OCI-LY1 (cell line): Measurements from ENCODE around the gene USP28.

Experiments used
- H2AFZ ChIP-seq: fragments of 200-600 bp; sonication (generic), shearing (Covaris generic); 2 replicates; pipeline ENCODE4 v1.6.0; 2014; ENCODE audit warnings: antibody characterized with exemption, mild to moderate bottlenecking, low read length
- H3F3A ChIP-seq: fragments of 200-600 bp; sonication (generic), shearing (Covaris generic); 2 replicates; pipeline ENCODE4 v1.6.0; 2014; ENCODE audit warnings: mild to moderate bottlenecking, antibody characterized with exemption, low read length, moderate library complexity; ENCODE audit not compliant: insufficient read depth
- H3K27ac ChIP-seq: fragments of 200-600 bp; sonication (generic); 2 replicates; pipeline ENCODE4 v1.5.1; 2014; ENCODE audit warnings: low read length, mixed run types, mild to moderate bottlenecking, low read depth; ENCODE audit not compliant: poor library complexity, severe bottlenecking
- H3K27me3 ChIP-seq: fragments of 200-600 bp; sonication (generic); 2 replicates; pipeline ENCODE4 v1.6.0; 2014; ENCODE audit warnings: antibody characterized with exemption, mild to moderate bottlenecking, low read length, moderate library complexity; ENCODE audit not compliant: insufficient read depth
- H3K36me3 ChIP-seq: fragments of 200-600 bp; sonication (generic); 2 replicates; pipeline ENCODE4 v1.6.1; 2014; ENCODE audit warnings: mild to moderate bottlenecking, antibody characterized with exemption, low read length, moderate library complexity, mixed read lengths; ENCODE audit not compliant: insufficient read depth
- H3K4me1 ChIP-seq: fragments of 200-600 bp; sonication (generic); 2 replicates; pipeline ENCODE4 v1.5.1; 2014; ENCODE audit warnings: mild to moderate bottlenecking, low read length, moderate library complexity; ENCODE audit not compliant: insufficient read depth, severe bottlenecking
- H3K4me2 ChIP-seq: fragments of 200-600 bp; sonication (generic), shearing (Covaris generic); 2 replicates; pipeline ENCODE4 v1.6.1; 2014; ENCODE audit warnings: low read length
- H3K4me3 ChIP-seq: fragments of 200-600 bp; sonication (generic); 2 replicates; pipeline ENCODE4 v1.5.1; 2014; ENCODE audit warnings: low read length, low read depth, mild to moderate bottlenecking, mixed read lengths; ENCODE audit not compliant: poor library complexity, severe bottlenecking
- H3K79me2 ChIP-seq: fragments of 200-600 bp; shearing (Covaris generic); 2 replicates; pipeline ENCODE4 v1.6.1; 2016; ENCODE audit warnings: mixed run types, low read length, mixed read lengths; ENCODE audit not compliant: insufficient read depth
- H3K9ac ChIP-seq: fragments of 200-600 bp; sonication (generic), shearing (Covaris generic); 2 replicates; pipeline ENCODE4 v1.6.1; 2014; ENCODE audit warnings: mild to moderate bottlenecking, low read length, mixed read lengths
- H3K9me2 ChIP-seq: fragments of 200-600 bp; sonication (generic), shearing (Covaris generic); 2 replicates; pipeline ENCODE4 v1.6.1; 2014; ENCODE audit warnings: low read depth, mild to moderate bottlenecking, low read length, mixed read lengths
- H3K9me3 ChIP-seq: fragments of 200-600 bp; shearing (Covaris generic); 2 replicates; pipeline ENCODE4 v1.6.1; 2014; ENCODE audit warnings: low read length, mixed read lengths
- H4K20me1 ChIP-seq: fragments of 200-600 bp; sonication (generic), shearing (Covaris generic); 2 replicates; pipeline ENCODE4 v1.6.0; 2016; ENCODE audit warnings: mild to moderate bottlenecking, low read length; ENCODE audit not compliant: insufficient read depth
- CTCF ChIP-seq: fragments of 200-600 bp; sonication (generic), shearing (Covaris generic); IDR thresholded peaks from 2 replicates; pipeline ENCODE4 v1.5.1; 2017; ENCODE audit warnings: mild to moderate bottlenecking, antibody characterized with exemption, low read length, moderate library complexity, mixed read lengths
- EZH2 ChIP-seq: fragments of 200-600 bp; sonication (generic), shearing (Covaris generic); IDR thresholded peaks from 2 replicates; pipeline ENCODE4 v1.8.0; 2017; ENCODE audit warnings: borderline replicate concordance, mixed run types, mild to moderate bottlenecking, antibody characterized with exemption, low read length, moderate library complexity, mixed read lengths

Gene USP28

DNA sequence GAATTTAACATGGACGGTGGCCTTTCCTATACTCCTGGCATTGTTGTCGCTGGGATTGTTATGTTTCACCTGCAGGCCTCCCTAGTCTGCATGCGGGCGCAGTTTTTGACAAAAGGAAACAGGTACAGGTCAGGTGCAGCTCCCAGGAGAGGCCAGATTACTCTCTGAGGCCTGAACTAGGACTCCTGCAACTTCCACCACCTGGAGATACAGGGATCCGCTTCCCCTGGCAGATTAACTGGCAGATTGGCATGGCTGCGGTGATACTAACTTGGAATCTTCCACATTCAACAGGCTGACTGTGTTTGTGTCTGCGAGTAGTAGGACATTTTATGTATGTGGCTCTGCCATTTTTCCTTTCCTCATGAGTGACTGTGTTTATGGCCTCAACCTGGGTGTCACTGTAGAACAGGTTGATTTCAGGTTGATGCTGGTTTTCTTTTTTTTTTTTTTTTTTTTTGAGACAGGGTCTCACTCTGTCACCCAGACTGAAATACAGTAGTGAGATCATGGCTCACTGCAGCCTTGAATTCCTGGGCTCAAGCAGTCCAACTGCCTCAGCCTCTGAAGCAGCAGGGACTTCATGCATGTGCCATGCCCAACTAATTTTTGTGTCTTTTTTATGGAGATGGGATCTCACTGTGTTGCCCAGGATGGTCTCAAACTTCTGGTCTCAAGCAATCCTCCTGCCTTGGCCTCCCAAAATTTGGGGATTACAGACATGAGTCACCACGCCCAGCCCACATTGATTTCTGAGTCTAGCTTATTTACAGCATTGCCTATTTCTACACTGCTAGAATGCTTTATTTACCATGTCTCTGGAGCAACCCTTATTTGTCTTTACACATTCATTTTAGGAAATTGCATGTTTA is 1.7 kb upstream of the USP28 start:
- Histone ChIP-seq H3K4me1 (peaks cover 36% of the 10 kb centered on the region), H3K9ac (peak overlapping the region; percentile 81; the same call in 1 of the 2 replicates), H3K36me3 (no peaks in the 10 kb centered on the region; the same call in 1 of the 2 replicates), H3K4me3 (peak overlapping the region; percentile 73), H4K20me1 (no peaks in the 10 kb centered on the region), H2AFZ (no peak overlapping the region), H3K27me3 (no peaks in the 10 kb centered on the region), H3K27ac (peak overlapping the region; percentile 68), H3K9me3 (no peaks in the 10 kb centered on the region), H3F3A (no peaks in the 10 kb centered on the region), H3K79me2 (no peaks in the 10 kb centered on the region), H3K4me2 (peak overlapping the region; percentile 81), H3K9me2 (no peaks in the 10 kb centered on the region)
- TF ChIP-seq CTCF (no peak), EZH2 (no peak)

DNA sequence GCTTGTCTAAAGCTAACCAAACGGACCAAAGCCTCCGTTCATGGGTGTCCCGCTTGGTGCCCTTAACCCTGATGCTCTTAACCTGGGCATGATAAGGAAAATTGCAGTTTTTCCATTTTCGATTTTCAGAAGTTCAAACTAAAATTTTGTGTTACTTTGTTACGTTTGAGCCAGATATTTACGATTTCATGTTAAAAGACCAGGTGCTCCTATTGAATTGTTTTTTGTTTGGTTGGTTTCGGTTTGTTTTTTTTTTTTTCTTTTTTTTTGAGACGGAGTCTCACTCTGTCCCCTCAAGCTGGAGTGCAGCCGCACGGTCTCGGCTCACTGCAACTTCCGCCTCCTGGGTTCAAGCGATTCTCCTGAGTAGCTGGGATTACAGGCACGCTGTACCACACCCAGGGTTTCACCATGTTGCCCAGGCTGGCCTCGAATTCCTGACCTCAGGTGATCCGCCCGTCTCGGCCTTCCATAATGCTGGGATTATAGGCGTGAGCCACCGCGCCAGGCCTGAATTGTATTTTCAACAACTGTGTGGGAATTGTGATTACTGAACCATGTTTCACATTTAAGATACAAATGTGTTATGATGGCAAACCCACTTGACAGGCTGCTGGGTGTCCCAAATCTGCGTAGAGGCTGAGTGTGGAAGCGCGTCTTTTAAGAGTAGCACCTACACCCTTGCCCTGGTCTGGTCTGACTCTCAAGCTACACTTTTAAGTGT is 864 bp upstream of the USP28 start:
- H3K4me2 ChIP-seq = peak overlapping the region; percentile 81

More for the DNA sequence above, 864 bp upstream of the USP28 start:
- Histone ChIP-seq H3K9me3 (no peaks in the 10 kb centered on the region), H2AFZ (no peak overlapping the region), H3F3A (no peaks in the 10 kb centered on the region), H3K4me3 (peak overlapping the region; percentile 73), H3K9me2 (no peaks in the 10 kb centered on the region), H3K27ac (peak overlapping the region; percentile 68), H4K20me1 (no peaks in the 10 kb centered on the region), H3K4me1 (peaks cover 36% of the 10 kb centered on the region), H3K79me2 (no peaks in the 10 kb centered on the region), H3K27me3 (no peaks in the 10 kb centered on the region), H3K9ac (peak overlapping the region; percentile 81), H3K36me3 (no peaks in the 10 kb centered on the region; the same call in 1 of the 2 replicates)
- no peak for TF ChIP-seq EZH2
- TF ChIP-seq CTCF = no peak
